KMS-11 (cell line): ENCODE data around the gene CNPY2.
"Not testable (repeated sequence)": the region's sequence is repeated elsewhere in the genome, so short reads cannot be mapped to it uniquely, and the experiment has no call there.

Experiments
- H2AFZ ChIP-seq: fragments of 200-600 bp; sonication (generic); 2 replicates; pipeline ENCODE4 v1.6.1; 2016; ENCODE audit warnings: antibody characterized with exemption, mixed run types, low read depth
- H3K27ac ChIP-seq: fragments of 200-600 bp; sonication (generic); 2 replicates; pipeline ENCODE4 v1.6.1; 2016; ENCODE audit warnings: mild to moderate bottlenecking, mixed run types
- H3K27me3 ChIP-seq: fragments of 200-600 bp; sonication (generic); 2 replicates; pipeline ENCODE4 v1.6.1; 2017; ENCODE audit warnings: mild to moderate bottlenecking, low read depth, mixed run types, moderate library complexity; ENCODE audit not compliant: insufficient read depth
- H3K36me3 ChIP-seq: fragments of 200-600 bp; sonication (generic); 2 replicates; pipeline ENCODE4 v1.6.1; 2017; ENCODE audit warnings: mild to moderate bottlenecking, mixed run types; ENCODE audit not compliant: insufficient read depth
- H3K4me1 ChIP-seq: fragments of 200-600 bp; sonication (generic); 2 replicates; pipeline ENCODE4 v1.6.1; 2016; ENCODE audit warnings: mild to moderate bottlenecking, low read depth, mixed run types; ENCODE audit not compliant: poor library complexity, severe bottlenecking
- H3K4me2 ChIP-seq: fragments of 200-600 bp; sonication (generic); 2 replicates; pipeline ENCODE4 v1.7.0; 2016; ENCODE audit warnings: mild to moderate bottlenecking, mixed run types
- H3K4me3 ChIP-seq: fragments of 200-600 bp; sonication (generic); IDR thresholded peaks from 2 replicates; pipeline ENCODE4 v1.6.1; 2017; ENCODE audit warnings: low read depth, low read length, mixed read lengths; ENCODE audit not compliant: insufficient read depth
- H3K79me2 ChIP-seq: fragments of 200-600 bp; sonication (generic); 2 replicates; pipeline ENCODE4 v1.6.1; 2016; ENCODE audit warnings: low read depth, mixed run types; ENCODE audit not compliant: insufficient read depth
- H3K9ac ChIP-seq: fragments of 200-600 bp; sonication (generic); 2 replicates; pipeline ENCODE4 v1.6.1; 2016; ENCODE audit warnings: mild to moderate bottlenecking, mixed run types
- H4K20me1 ChIP-seq: fragments of 200-600 bp; sonication (generic); 2 replicates; pipeline ENCODE4 v1.6.1; 2016; ENCODE audit warnings: mild to moderate bottlenecking, mixed run types; ENCODE audit not compliant: insufficient read depth
- CTCF ChIP-seq: fragments of 200-600 bp; sonication (generic); conservative IDR thresholded peaks from 2 replicates; pipeline ENCODE4 v1.6.1; 2017; ENCODE audit warnings: low read depth, mild to moderate bottlenecking, antibody characterized with exemption, low read length, moderate library complexity, mixed read lengths

The CNPY2 gene

GRCh38 chr12:56278905-56279304 is 36.9 kb downstream of the CNPY2 start:
- no peak overlapping the region for H3K9ac ChIP-seq
- H3K4me3 ChIP-seq, result no peak overlapping the region
- no peak overlapping the region for H3K27ac ChIP-seq
- TF ChIP-seq CTCF, result no peak
- no peak overlapping the region for H2AFZ ChIP-seq
- no peaks in the 10 kb centered on the region for H3K27me3 ChIP-seq
- no peak overlapping the region for H3K4me2 ChIP-seq
- H4K20me1 ChIP-seq, result no peaks in the 10 kb centered on the region
- H3K36me3 ChIP-seq, result peaks cover 55% of the 10 kb centered on the region; the same call in 1 of the 2 replicates
- no peaks in the 10 kb centered on the region for H3K4me1 ChIP-seq
- peaks cover 5% of the 10 kb centered on the region; the same call in 1 of the 2 replicates for H3K79me2 ChIP-seq

DNA sequence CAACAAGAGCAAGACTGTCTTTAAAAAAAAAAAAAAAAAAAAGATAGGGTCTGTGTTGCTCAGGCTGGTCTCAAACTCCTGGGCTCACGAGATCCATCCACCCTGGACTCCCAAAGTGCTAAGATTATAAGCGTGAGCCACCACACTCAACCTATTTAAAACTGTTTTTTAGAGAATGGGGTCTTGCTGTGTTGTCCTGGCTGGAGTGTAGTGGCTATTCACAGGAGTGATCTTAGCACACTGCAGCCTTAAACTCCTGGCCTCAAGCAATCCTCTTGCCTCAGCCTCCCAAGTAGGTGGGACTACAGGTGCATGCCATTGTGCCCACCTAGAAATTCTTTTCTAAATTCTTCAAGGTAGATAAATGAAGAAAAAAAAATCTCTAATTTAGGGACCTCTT is 41.5 kb downstream of the CNPY2 start:
- Histone ChIP-seq H3K79me2 (peaks cover 5% of the 10 kb centered on the region; the same call in 1 of the 2 replicates), H4K20me1 (no peaks in the 10 kb centered on the region), H3K4me3 (no peak overlapping the region), H3K4me1 (no peaks in the 10 kb centered on the region), H3K27me3 (no peaks in the 10 kb centered on the region), H2AFZ (no peak overlapping the region), H3K4me2 (no peak overlapping the region), H3K27ac (no peak overlapping the region), H3K36me3 (peaks cover 36% of the 10 kb centered on the region; the same call in 1 of the 2 replicates), H3K9ac (no peak overlapping the region)
- no peak for TF ChIP-seq CTCF

DNA sequence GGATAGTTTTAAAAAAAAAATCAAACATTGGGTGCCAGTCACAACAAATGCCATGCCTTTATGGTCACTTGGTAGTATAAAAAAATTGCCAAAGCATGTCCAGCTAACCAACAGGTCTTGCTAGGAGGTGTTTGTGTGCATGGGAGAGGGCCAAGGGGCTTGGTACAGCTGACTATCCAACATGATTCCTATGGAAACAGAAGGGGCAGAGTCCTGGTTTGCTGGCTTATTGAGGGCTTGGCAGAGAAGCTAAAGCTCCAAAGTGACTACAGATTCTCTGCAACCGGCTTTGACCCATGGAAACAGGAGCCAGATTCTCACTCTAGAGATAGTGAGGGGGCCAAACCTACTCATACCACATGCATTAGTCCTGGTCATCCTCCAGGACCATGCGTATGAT is 43.3 kb downstream of the CNPY2 start:
- not testable (repeated sequence) for H4K20me1 ChIP-seq, H2AFZ ChIP-seq, H3K4me2 ChIP-seq, H3K9ac ChIP-seq, H3K4me1 ChIP-seq, H3K27me3 ChIP-seq, H3K27ac ChIP-seq, H3K4me3 ChIP-seq, H3K79me2 ChIP-seq
- H3K36me3 ChIP-seq, result peaks cover 20% of the 10 kb centered on the region; the same call in 1 of the 2 replicates

- no peak overlapping the region for H3K4me3 ChIP-seq
- H3K27ac ChIP-seq, result no peak overlapping the region; the same call in 1 of the 2 replicates
- peak; percentile 76 for TF ChIP-seq CTCF
- H3K9ac ChIP-seq, result no peak overlapping the region
- peaks cover 20% of the 10 kb centered on the region; the same call in 1 of the 2 replicates for H3K36me3 ChIP-seq
- H2AFZ ChIP-seq, result no peak overlapping the region
- H3K27me3 ChIP-seq, result no peaks in the 10 kb centered on the region
- peaks cover 7% of the 10 kb centered on the region for H3K4me1 ChIP-seq
- H3K4me2 ChIP-seq, result no peak overlapping the region
- H4K20me1 ChIP-seq, result no peaks in the 10 kb centered on the region
- H3K79me2 ChIP-seq, result no peaks in the 10 kb centered on the region
Observed at GRCh38 chr12:56271031-56271430, 44.8 kb downstream of the CNPY2 start.

GRCh38 chr12:56267443-56268071 is 48.2 kb downstream of the CNPY2 start:
- Histone ChIP-seq H3K36me3 (no peaks in the 10 kb centered on the region), H3K27me3 (no peaks in the 10 kb centered on the region), H2AFZ (peak overlapping the region; percentile 90), H3K4me3 (peak overlapping the region; percentile 34), H3K9ac (0 out of 2 replicates have a peak overlapping the region, but pooled peaks have one; percentile 62), H3K4me2 (peak overlapping the region; percentile 58), H3K27ac (no peak overlapping the region), H4K20me1 (no peaks in the 10 kb centered on the region), H3K79me2 (no peaks in the 10 kb centered on the region), H3K4me1 (peaks cover 16% of the 10 kb centered on the region)
- no peak for TF ChIP-seq CTCF
